HG03139 (cell line): ENCODE measurements around the gene HLA-DQB1.
"Not testable (repeated sequence)": the region's sequence is repeated elsewhere in the genome, so short reads cannot be mapped to it uniquely, and the experiment has no call there.

Experiments
- ATAC-seq: cut with Tn5 transposase; IDR thresholded peaks from one replicate; pipeline ENCODE4 v1.9.1; 2021; ENCODE audit not compliant: unreplicated experiment

Gene HLA-DQB1

GRCh38 chr6:32662836-32663235 is 3.6 kb downstream of the HLA-DQB1 start:
- no peak for ATAC-seq

GRCh38 chr6:32662099-32662498 is 4.4 kb downstream of the HLA-DQB1 start:
- ATAC-seq: no peak

GRCh38 chr6:32659856-32660595 is 6.4 kb downstream of the HLA-DQB1 start:
- ATAC-seq: peak; percentile 57

- no peak for ATAC-seq
Observed at GRCh38 chr6:32658268-32658897, 8.1 kb downstream of the HLA-DQB1 start.

- not testable (repeated sequence) for ATAC-seq
Observed at GRCh38 chr6:32657819-32658218, 8.6 kb downstream of the HLA-DQB1 start.

- not testable (repeated sequence) for ATAC-seq
Observed at GRCh38 chr6:32657329-32657728, 9.1 kb downstream of the HLA-DQB1 start.

- no peak for ATAC-seq
Observed at GRCh38 chr6:32655203-32655710, 11.2 kb downstream of the HLA-DQB1 start.

GRCh38 chr6:32645047-32645703 is 21.3 kb downstream of the HLA-DQB1 start:
- ATAC-seq: no peak

GRCh38 chr6:32643904-32644303 is 22.6 kb downstream of the HLA-DQB1 start:
- no peak for ATAC-seq

- ATAC-seq: no peak
Observed at GRCh38 chr6:32642720-32643106, 23.7 kb downstream of the HLA-DQB1 start.

- not testable (repeated sequence) for ATAC-seq
Observed at GRCh38 chr6:32641785-32642719, 24.4 kb downstream of the HLA-DQB1 start.

GRCh38 chr6:32641122-32641521 is 25.3 kb downstream of the HLA-DQB1 start:
- ATAC-seq: no peak

- no peak for ATAC-seq
Observed at GRCh38 chr6:32639440-32640394, 26.7 kb downstream of the HLA-DQB1 start.

GRCh38 chr6:32638532-32639219 is 27.8 kb downstream of the HLA-DQB1 start:
- no peak for ATAC-seq

- ATAC-seq: no peak
Observed at GRCh38 chr6:32637883-32638282, 28.6 kb downstream of the HLA-DQB1 start.

- ATAC-seq: peak; percentile 53
Observed at GRCh38 chr6:32637219-32637880, 29.1 kb downstream of the HLA-DQB1 start, which contains the start of gene HLA-DQA1. TSS of gene HLA-DQA1 (plus strand) at chr6:32637406. CDS start at chr6:32637459, 53 bp downstream.

GRCh38 chr6:32635526-32636123 is 30.8 kb downstream of the HLA-DQB1 start:
- no peak for ATAC-seq

- ATAC-seq: not testable (repeated sequence)
Observed at GRCh38 chr6:32629793-32630192, 36.7 kb downstream of the HLA-DQB1 start.
